ENCODE results near the gene FAM177A1.
"Not testable (repeated sequence)": the region's sequence is repeated elsewhere in the genome, so short reads cannot be mapped to it uniquely, and the experiment has no call there.

Gene FAM177A1

GRCh38 chr14:35088514-35088913, 42.4 kb downstream of the FAM177A1 start:
- Histone ChIP-seq H3K9me3 (ENCODE audit: control insufficient read depth, low read length) (no peaks in the 10 kb centered on the region), H3K27ac (ENCODE audit: insufficient read depth, low read length, poor library complexity, severe bottlenecking) (no peak overlapping the region), H3K4me1 (ENCODE audit: control insufficient read depth, insufficient read depth, low read length, poor library complexity, severe bottlenecking) (no peaks in the 10 kb centered on the region), H3K4me3 (ENCODE audit: insufficient read depth, low read depth, low read length, poor library complexity, severe bottlenecking) (no peak overlapping the region), H3K27me3 (replicated peaks; ENCODE audit: control insufficient read depth, insufficient read depth, low read length, poor library complexity, severe bottlenecking) (no peaks in the 10 kb centered on the region), H3K36me3 (ENCODE audit: control insufficient read depth, insufficient read depth, low read length) (peaks cover 45% of the 10 kb centered on the region)
- DNase-seq = no peak

- H3K4me1 ChIP-seq (ENCODE audit: control insufficient read depth, insufficient read depth, low read length, poor library complexity, severe bottlenecking); DNase-seq; H3K27me3 ChIP-seq (replicated peaks; ENCODE audit: control insufficient read depth, insufficient read depth, low read length, poor library complexity, severe bottlenecking); H3K9me3 ChIP-seq (ENCODE audit: control insufficient read depth, low read length); H3K27ac ChIP-seq (ENCODE audit: insufficient read depth, low read length, poor library complexity, severe bottlenecking); H3K4me3 ChIP-seq (ENCODE audit: insufficient read depth, low read depth, low read length, poor library complexity, severe bottlenecking): not testable (repeated sequence)
- H3K36me3 ChIP-seq (ENCODE audit: control insufficient read depth, insufficient read depth, low read length) = peaks cover 53% of the 10 kb centered on the region
Measured at GRCh38 chr14:35094645-35095044, 48.6 kb downstream of the FAM177A1 start.

- no peak overlapping the region for H3K27ac ChIP-seq (ENCODE audit: insufficient read depth, low read length, poor library complexity, severe bottlenecking)
- H3K9me3 ChIP-seq (ENCODE audit: control insufficient read depth, low read length) = no peaks in the 10 kb centered on the region
- DNase-seq = no peak
- no peak overlapping the region for H3K4me3 ChIP-seq (ENCODE audit: insufficient read depth, low read depth, low read length, poor library complexity, severe bottlenecking)
- no peaks in the 10 kb centered on the region for H3K4me1 ChIP-seq (ENCODE audit: control insufficient read depth, insufficient read depth, low read length, poor library complexity, severe bottlenecking)
- no peaks in the 10 kb centered on the region for H3K27me3 ChIP-seq (replicated peaks; ENCODE audit: control insufficient read depth, insufficient read depth, low read length, poor library complexity, severe bottlenecking)
- peaks cover 53% of the 10 kb centered on the region for H3K36me3 ChIP-seq (ENCODE audit: control insufficient read depth, insufficient read depth, low read length)
Measured at GRCh38 chr14:35107866-35108265, 61.8 kb downstream of the FAM177A1 start.

- peaks cover 54% of the 10 kb centered on the region for H3K36me3 ChIP-seq (ENCODE audit: control insufficient read depth, insufficient read depth, low read length)
- DNase-seq = no peak
- no peak overlapping the region for H3K27ac ChIP-seq (ENCODE audit: insufficient read depth, low read length, poor library complexity, severe bottlenecking)
- H3K27me3 ChIP-seq (replicated peaks; ENCODE audit: control insufficient read depth, insufficient read depth, low read length, poor library complexity, severe bottlenecking) = no peaks in the 10 kb centered on the region
- H3K9me3 ChIP-seq (ENCODE audit: control insufficient read depth, low read length) = no peaks in the 10 kb centered on the region
- H3K4me3 ChIP-seq (ENCODE audit: insufficient read depth, low read depth, low read length, poor library complexity, severe bottlenecking) = no peak overlapping the region
- no peaks in the 10 kb centered on the region for H3K4me1 ChIP-seq (ENCODE audit: control insufficient read depth, insufficient read depth, low read length, poor library complexity, severe bottlenecking)
Measured at GRCh38 chr14:35112641-35113040, 66.6 kb downstream of the FAM177A1 start.

GRCh38 chr14:35113308-35113950, 67.4 kb downstream of the FAM177A1 start:
- no peak overlapping the region for H3K27ac ChIP-seq (ENCODE audit: insufficient read depth, low read length, poor library complexity, severe bottlenecking)
- H3K4me3 ChIP-seq (ENCODE audit: insufficient read depth, low read depth, low read length, poor library complexity, severe bottlenecking) = no peak overlapping the region
- H3K9me3 ChIP-seq (ENCODE audit: control insufficient read depth, low read length) = no peaks in the 10 kb centered on the region
- H3K27me3 ChIP-seq (replicated peaks; ENCODE audit: control insufficient read depth, insufficient read depth, low read length, poor library complexity, severe bottlenecking) = no peaks in the 10 kb centered on the region
- DNase-seq = no peak
- H3K4me1 ChIP-seq (ENCODE audit: control insufficient read depth, insufficient read depth, low read length, poor library complexity, severe bottlenecking) = no peaks in the 10 kb centered on the region
- H3K36me3 ChIP-seq (ENCODE audit: control insufficient read depth, insufficient read depth, low read length) = peaks cover 49% of the 10 kb centered on the region

GRCh38 chr14:35114036-35114435, 68.0 kb downstream of the FAM177A1 start:
- no peak overlapping the region for H3K27ac ChIP-seq (ENCODE audit: insufficient read depth, low read length, poor library complexity, severe bottlenecking)
- no peaks in the 10 kb centered on the region for H3K9me3 ChIP-seq (ENCODE audit: control insufficient read depth, low read length)
- no peak for DNase-seq
- H3K4me3 ChIP-seq (ENCODE audit: insufficient read depth, low read depth, low read length, poor library complexity, severe bottlenecking) = no peak overlapping the region
- H3K27me3 ChIP-seq (replicated peaks; ENCODE audit: control insufficient read depth, insufficient read depth, low read length, poor library complexity, severe bottlenecking) = no peaks in the 10 kb centered on the region
- H3K4me1 ChIP-seq (ENCODE audit: control insufficient read depth, insufficient read depth, low read length, poor library complexity, severe bottlenecking) = no peaks in the 10 kb centered on the region
- H3K36me3 ChIP-seq (ENCODE audit: control insufficient read depth, insufficient read depth, low read length) = peaks cover 49% of the 10 kb centered on the region

GRCh38 chr14:35116242-35116641, 70.2 kb downstream of the FAM177A1 start:
- Histone ChIP-seq H3K9me3 (ENCODE audit: control insufficient read depth, low read length) (no peaks in the 10 kb centered on the region), H3K4me1 (ENCODE audit: control insufficient read depth, insufficient read depth, low read length, poor library complexity, severe bottlenecking) (peaks cover 7% of the 10 kb centered on the region), H3K4me3 (ENCODE audit: insufficient read depth, low read depth, low read length, poor library complexity, severe bottlenecking) (no peak overlapping the region), H3K27ac (ENCODE audit: insufficient read depth, low read length, poor library complexity, severe bottlenecking) (no peak overlapping the region), H3K27me3 (replicated peaks; ENCODE audit: control insufficient read depth, insufficient read depth, low read length, poor library complexity, severe bottlenecking) (no peaks in the 10 kb centered on the region), H3K36me3 (ENCODE audit: control insufficient read depth, insufficient read depth, low read length) (peaks cover 31% of the 10 kb centered on the region)
- DNase-seq = no peak

- Histone ChIP-seq H3K27ac (ENCODE audit: insufficient read depth, low read length, poor library complexity, severe bottlenecking) (no peak overlapping the region), H3K36me3 (ENCODE audit: control insufficient read depth, insufficient read depth, low read length) (peaks cover 23% of the 10 kb centered on the region)
- DNase-seq = no peak
Measured at GRCh38 chr14:35117112-35117511, 71.0 kb downstream of the FAM177A1 start.

GRCh38 chr14:35121026-35121886, 75.2 kb downstream of the FAM177A1 start:
- H3K4me3 ChIP-seq (ENCODE audit: insufficient read depth, low read depth, low read length, poor library complexity, severe bottlenecking) = peak overlapping the region; percentile 73
- H3K4me1 ChIP-seq (ENCODE audit: control insufficient read depth, insufficient read depth, low read length, poor library complexity, severe bottlenecking) = peaks cover 24% of the 10 kb centered on the region
- H3K9me3 ChIP-seq (ENCODE audit: control insufficient read depth, low read length) = no peaks in the 10 kb centered on the region
- H3K27ac ChIP-seq (ENCODE audit: insufficient read depth, low read length, poor library complexity, severe bottlenecking) = peak overlapping the region; percentile 99
- no peaks in the 10 kb centered on the region for H3K36me3 ChIP-seq (ENCODE audit: control insufficient read depth, insufficient read depth, low read length)
- no peaks in the 10 kb centered on the region for H3K27me3 ChIP-seq (replicated peaks; ENCODE audit: control insufficient read depth, insufficient read depth, low read length, poor library complexity, severe bottlenecking)
- DNase-seq = no peak

More at GRCh38 chr14:35117112-35117511, 71.0 kb downstream of the FAM177A1 start:
- no peaks in the 10 kb centered on the region for H3K9me3 ChIP-seq (ENCODE audit: control insufficient read depth, low read length)
- H3K4me1 ChIP-seq (ENCODE audit: control insufficient read depth, insufficient read depth, low read length, poor library complexity, severe bottlenecking) = peaks cover 8% of the 10 kb centered on the region
- no peaks in the 10 kb centered on the region for H3K27me3 ChIP-seq (replicated peaks; ENCODE audit: control insufficient read depth, insufficient read depth, low read length, poor library complexity, severe bottlenecking)
- no peak overlapping the region for H3K4me3 ChIP-seq (ENCODE audit: insufficient read depth, low read depth, low read length, poor library complexity, severe bottlenecking)

Measured in effector memory CD4-positive, alpha-beta T cell (primary cell).